ENCODE data around the gene CAMK1D. TPM values are rescaled to one million over a fixed set of nuclear protein-coding genes. Genes with fewer than 3 reads are reported as not detected.

Gene CAMK1D
- total RNA-seq, 3 donors from 2014 or later (not counting 1 experiment from before 2014, with no cell fraction given), result 44.2 to 56.4 (median 49.7) TPM

GRCh38 chr10:12337453-12338372 lies 11.6 kb upstream of the CAMK1D start:
- no peak overlapping the region for H3K27ac ChIP-seq (ENCODE audit: low read length)
- no peak for TF ChIP-seq CTCF (IDR thresholded peaks at IDR 0.05)
- H3K4me3 ChIP-seq (ENCODE audit: low read length), result no peak overlapping the region
- Mint-ChIP-seq H3K9me3 (no peaks in the 10 kb centered on the region), H3K4me3 (no peak overlapping the region), H3K27me3 (ENCODE audit: low read depth in 2 of 2) (peaks cover 9 to 13% of the 10 kb centered on the region in 2 donors), H3K4me1 (peaks cover 6% of the 10 kb centered on the region in 2 donors), H3K27ac (no peak overlapping the region), H3K36me3 (no peaks in the 10 kb centered on the region)
- no peaks in the 10 kb centered on the region for H3K27me3 ChIP-seq (ENCODE audit: control insufficient read depth, insufficient read depth, low read length)
- no peaks in the 10 kb centered on the region for H3K36me3 ChIP-seq (ENCODE audit: control insufficient read depth, insufficient read depth, low read length)
- no peaks in the 10 kb centered on the region for H3K9me3 ChIP-seq (ENCODE audit: control insufficient read depth, insufficient read depth, low read length)
- ATAC-seq, result no peak
- intact Hi-C loops (cut with micrococcal nuclease), result no loop called here
- DNase-seq, result no peak
- 67% methylated on average over 9 of the region's 9 CpGs for WGBS (ENCODE audit: insufficient coverage)
- peaks cover 13% of the 10 kb centered on the region for H3K4me1 ChIP-seq (ENCODE audit: control insufficient read depth, insufficient read depth, low read length)

- TF ChIP-seq CTCF (IDR thresholded peaks at IDR 0.05), result no peak
- ATAC-seq, result no peak
Measured at GRCh38 chr10:12338981-12339380, 10.4 kb upstream of the CAMK1D start.

GRCh38 chr10:12340371-12340770 lies 9.0 kb upstream of the CAMK1D start:
- Mint-ChIP-seq H3K9me3 (no peaks in the 10 kb centered on the region), H3K36me3 (no peaks in the 10 kb centered on the region), H3K27me3 (ENCODE audit: low read depth in 2 of 2) (peaks cover 0 to 7% of the 10 kb centered on the region in 2 donors), H3K4me1 (peaks cover 7 to 8% of the 10 kb centered on the region in 2 donors), H3K27ac (no peak overlapping the region), H3K4me3 (no peak overlapping the region)
- no peak for DNase-seq
- WGBS (ENCODE audit: insufficient coverage), result 77% methylated on average over 7 of the region's 7 CpGs
- H3K4me3 ChIP-seq (ENCODE audit: low read length), result no peak overlapping the region
- ATAC-seq, result no peak
- H3K4me1 ChIP-seq (ENCODE audit: control insufficient read depth, insufficient read depth, low read length), result peaks cover 4% of the 10 kb centered on the region
- H3K9me3 ChIP-seq (ENCODE audit: control insufficient read depth, insufficient read depth, low read length), result no peaks in the 10 kb centered on the region
- TF ChIP-seq CTCF (IDR thresholded peaks at IDR 0.05), result no peak
- intact Hi-C loops (cut with micrococcal nuclease), result no loop called here
- no peaks in the 10 kb centered on the region for H3K36me3 ChIP-seq (ENCODE audit: control insufficient read depth, insufficient read depth, low read length)
- H3K27ac ChIP-seq (ENCODE audit: low read length), result no peak overlapping the region
- no peaks in the 10 kb centered on the region for H3K27me3 ChIP-seq (ENCODE audit: control insufficient read depth, insufficient read depth, low read length)

More at GRCh38 chr10:12338981-12339380, 10.4 kb upstream of the CAMK1D start:
- Histone ChIP-seq H3K4me1 (ENCODE audit: control insufficient read depth, insufficient read depth, low read length) (peaks cover 4% of the 10 kb centered on the region), H3K4me3 (ENCODE audit: low read length) (no peak overlapping the region), H3K27ac (ENCODE audit: low read length) (no peak overlapping the region), H3K27me3 (ENCODE audit: control insufficient read depth, insufficient read depth, low read length) (no peaks in the 10 kb centered on the region), H3K9me3 (ENCODE audit: control insufficient read depth, insufficient read depth, low read length) (no peaks in the 10 kb centered on the region), H3K36me3 (ENCODE audit: control insufficient read depth, insufficient read depth, low read length) (no peaks in the 10 kb centered on the region)
- Mint-ChIP-seq H3K27ac (no peak overlapping the region), H3K27me3 (ENCODE audit: low read depth in 2 of 2) (peaks cover 3 to 9% of the 10 kb centered on the region in 2 donors), H3K4me1 (peaks cover 1% of the 10 kb centered on the region in 2 donors), H3K9me3 (no peaks in the 10 kb centered on the region), H3K36me3 (no peaks in the 10 kb centered on the region), H3K4me3 (no peak overlapping the region)
- WGBS (ENCODE audit: insufficient coverage), result 83% methylated on average over 1 of the region's 4 CpGs
- DNase-seq, result no peak
- intact Hi-C loops (cut with micrococcal nuclease), result no loop called here
